K562 (cell line): ENCODE results near the gene MAP2K7. TPM values are rescaled to one million over a fixed set of nuclear protein-coding genes. Genes with fewer than 3 reads are reported as not detected.

Source experiments
- ATAC-seq: fragments of 200-7000 bp; cut with Tn5 transposase; 3 replicates; pipeline ENCODE4 v1.9.1; 2020; ENCODE audit warnings: moderate library complexity
- BruUV-seq: library from RNA; stranded (reverse); fragments of 400-500 nt; replicated peaks from 2 replicates; lab custom pipeline; 2021; lab: Mats Ljungman, UMichigan
- CTCF ChIA-PET: fragments of 300-600 bp; formaldehyde crosslinking; extraction: SDS; loops from one replicate; lab custom pipeline; 2021; ENCODE audit warnings: low intra/inter-chr PET ratio; lab: Yijun Ruan, JAX
- POLR2A ChIA-PET: fragments of 300-600, 350-650 bp; sonication (Branson Sonifier 250); formaldehyde crosslinking; extraction: SDS; loops from one replicate; lab custom pipeline; 2021; ENCODE audit warnings: antibody characterized with exemption, inconsistent platforms; lab: Yijun Ruan, JAX
- DNase-seq, 4 experiments: peaks; one replicate each; pipeline versions ENCODE4 v3.0.0 to v3.0.0-alpha.2; 2011 to 2018; ENCODE audit warnings: low spot score in 3 of 4, mixed read lengths in 3 of 4; ENCODE audit errors: extremely low read depth in 1 of 4
- FAIRE-seq: peaks from 2 replicates; lab custom pipeline; 2011; peaks lifted over from hg19 to GRCh38; lab: Jason Lieb, UNC
- H2AFZ ChIP-seq: 2 replicates; pipeline ENCODE4 v1.6.0; 2011; ENCODE audit warnings: low read depth, low read length, control low read depth, inconsistent platforms
- H3K27ac ChIP-seq: fragments of 200-600 bp; 3 replicates; pipeline ENCODE4 v1.8.0; 2011; ENCODE audit warnings: low read depth, mild to moderate bottlenecking, control low read depth, inconsistent platforms, low read length, moderate library complexity, mixed read lengths; ENCODE audit errors: extremely low read depth
- H3K27me3 ChIP-seq, 2 experiments: fragments of 300-600 bp in 1 of 2; 2 replicates in 1 of 2; 3 replicates in 1 of 2; pipeline versions ENCODE4 v1.6.0 to v1.8.0; 2011; ENCODE audit warnings: inconsistent platforms in 2 of 2, low read length in 2 of 2, mild to moderate bottlenecking in 1 of 2, mixed read lengths in 1 of 2, moderate library complexity in 1 of 2; ENCODE audit not compliant: control insufficient read depth in 2 of 2, insufficient read depth in 2 of 2
- H3K36me3 ChIP-seq: fragments of 300-600 bp; 3 replicates; pipeline ENCODE4 v1.8.0; 2011; ENCODE audit warnings: mild to moderate bottlenecking, low read length, inconsistent platforms; ENCODE audit not compliant: control insufficient read depth, insufficient read depth
- H3K4me1 ChIP-seq, 2 experiments: fragments of 200-600 bp in 1 of 2; replicated peaks in 1 of 2; 2 replicates in 1 of 2; 3 replicates in 1 of 2; pipeline versions ENCODE4 v1.5.1 to v1.8.0; 2011; ENCODE audit warnings: inconsistent platforms in 2 of 2, low read length in 2 of 2, mild to moderate bottlenecking in 1 of 2, mixed read lengths in 1 of 2, moderate library complexity in 1 of 2; ENCODE audit not compliant: control insufficient read depth in 2 of 2, insufficient read depth in 2 of 2
- H3K4me2 ChIP-seq: 2 replicates; pipeline ENCODE4 v1.6.1; 2011; ENCODE audit warnings: low read length, control low read depth, inconsistent platforms, mixed read lengths; ENCODE audit not compliant: insufficient read depth
- H3K4me3 ChIP-seq: fragments of 200-600 bp; sonication (generic), shearing (Covaris generic); 2 replicates; pipeline ENCODE4 v1.5.1; 2016; ENCODE audit warnings: control low read depth, inconsistent platforms
- H3K79me2 ChIP-seq: fragments of 200-600 bp; 3 replicates; pipeline ENCODE4 v1.8.0; 2011; ENCODE audit warnings: low read length, inconsistent platforms; ENCODE audit not compliant: control insufficient read depth, insufficient read depth
- H3K9ac ChIP-seq, 2 experiments: 2 replicates each; pipeline versions ENCODE4 v1.6.0 to v1.6.1; 2011; ENCODE audit warnings: low read depth in 2 of 2, low read length in 2 of 2, control low read depth in 1 of 2, inconsistent platforms in 1 of 2, mild to moderate bottlenecking in 1 of 2, mixed read lengths in 1 of 2; ENCODE audit not compliant: insufficient read depth in 1 of 2
- H3K9me1 ChIP-seq: one replicate; pipeline ENCODE4 v1.6.0; 2011; ENCODE audit warnings: inconsistent platforms, mild to moderate bottlenecking, low read length, moderate library complexity; ENCODE audit not compliant: control insufficient read depth, insufficient read depth
- H3K9me3 ChIP-seq: replicated peaks from 2 replicates; pipeline ENCODE4 v1.5.1; 2011; ENCODE audit warnings: low read depth, low read length, inconsistent platforms; ENCODE audit not compliant: control insufficient read depth, insufficient read depth
- H4K20me1 ChIP-seq: replicated peaks from 2 replicates; pipeline ENCODE4 v1.6.1; 2011; ENCODE audit warnings: low read length, inconsistent platforms, mixed read lengths; ENCODE audit not compliant: control insufficient read depth, insufficient read depth
- BACH1 ChIP-seq: fragments of 200-800 bp; sonication (Bioruptor generic); IDR thresholded peaks from 2 replicates; pipeline ENCODE4 v1.6.1; 2016; ENCODE audit warnings: missing genetic modification characterization, missing compliant biosample characterization
- FOXP1 ChIP-seq: sonication (generic); formaldehyde crosslinking; IDR thresholded peaks from 2 replicates; pipeline ENCODE4 v1.8.0; 2022; ENCODE audit warnings: mild to moderate bottlenecking, missing genetic modification reagents
- GTF2A2 ChIP-seq: IDR thresholded peaks from 2 replicates; pipeline ENCODE4 v1.6.1; 2016; ENCODE audit warnings: mild to moderate bottlenecking, missing genetic modification characterization, missing compliant biosample characterization
- HMGN3 ChIP-seq: IDR thresholded peaks from 2 replicates; pipeline ENCODE4 v1.6.1; 2011; ENCODE audit warnings: borderline replicate concordance, low read depth, mild to moderate bottlenecking, mixed read lengths, low read length; ENCODE audit not compliant: insufficient read length; ENCODE audit errors: extremely low read depth
- NR2F6 ChIP-seq: fragments of 450-650 bp; formaldehyde crosslinking; IDR thresholded peaks from 2 replicates; pipeline ENCODE4 v1.4.0; 2020; ENCODE audit warnings: mild to moderate bottlenecking
- POLR2A ChIP-seq: fragments of 450-650 bp; conservative IDR thresholded peaks from 2 replicates; pipeline ENCODE4 v1.6.1; 2016
- POLR2B ChIP-seq: fragments of 450-650 bp; IDR thresholded peaks from 2 replicates; pipeline ENCODE4 v1.6.1; 2018; ENCODE audit warnings: low read depth; ENCODE audit not compliant: partially characterized antibody
- POLR2G ChIP-seq: fragments of 200-400 bp; formaldehyde crosslinking; IDR thresholded peaks from 2 replicates; pipeline ENCODE4 v1.6.1; 2017; ENCODE audit warnings: low read depth, mild to moderate bottlenecking, antibody characterized with exemption, low read length, moderate library complexity
- RBFOX2 ChIP-seq: fragments of 200-400 bp; formaldehyde crosslinking; IDR thresholded peaks from 2 replicates; pipeline ENCODE4 v1.6.1; 2017; ENCODE audit warnings: low read depth, mild to moderate bottlenecking, low read length, moderate library complexity
- RBM22 ChIP-seq: fragments of 200-400 bp; formaldehyde crosslinking; IDR thresholded peaks from 2 replicates; pipeline ENCODE4 v1.6.1; 2018; ENCODE audit warnings: low read length, low read depth; ENCODE audit not compliant: poor library complexity, severe bottlenecking
- RREB1 ChIP-seq: fragments of 250-450 bp; sonication (Bioruptor Pico); IDR thresholded peaks from 2 replicates; pipeline ENCODE4 v1.4.0; 2020
- TCF15 ChIP-seq: fragments of 250-450 bp; sonication (Bioruptor Pico); IDR thresholded peaks from 2 replicates; pipeline ENCODE4 v1.8.0; 2022; ENCODE audit warnings: moderate library complexity, mild to moderate bottlenecking, inconsistent platforms
- WHSC1 ChIP-seq: IDR thresholded peaks from one replicate; pipeline ENCODE4 v1.6.1; 2012; ENCODE audit warnings: low read length, control low read depth, inconsistent platforms
- ZNF512 ChIP-seq: IDR thresholded peaks from 2 replicates; pipeline ENCODE4 v1.6.1; 2016; ENCODE audit warnings: missing genetic modification characterization, missing compliant biosample characterization
- WGBS: fragments of 100-300 bp; shearing (Covaris generic); methylation state at CpG from one replicate; pipeline ENCODE4 v1.1.6; 2016; ENCODE audit warnings: low coverage, mixed read lengths; ENCODE audit not compliant: insufficient coverage; ENCODE audit errors: missing lambda C conversion rate; 5-methylcytosine and 5-hydroxymethylcytosine counted together
- in situ Hi-C: fragments of 300-500 bp; cut with MboI; formaldehyde crosslinking; loops from 4 replicates; pipeline ENCODE4 v1.15.0; 2018; ENCODE audit warnings: inconsistent platforms, mixed read lengths
- intact Hi-C: fragments of 100-400 bp; cut with micrococcal nuclease; formaldehyde crosslinking; loops from 2 replicates; pipeline ENCODE4 v1.14.2; 2022
- polyA plus RNA-seq, 8 experiments: library from polyadenylated mRNA; depleted of rRNA in 4 of 8; stranded (reverse) in 5 of 8; unstranded in 3 of 8; fragments of >200 nt; fragmentation: Nextera tagmentation in 2 of 8; fragmentation: Illumina TruSeq in 1 of 8; extraction: Ambion mirVana in 2 of 8; extraction: Trizol in 1 of 8; gene quantifications; 2 replicates each; pipeline versions ENCODE4 v1.2.1 to v1.2.3, GENCODE V29; 2011 to 2014; ENCODE audit warnings: inconsistent platforms in 1 of 8, missing spikeins in 1 of 8
- total RNA-seq, 7 experiments: library from RNA; depleted of rRNA in 6 of 7; stranded (reverse); fragments of >200 nt in 6 of 7; fragmentation: Illumina TruSeq in 2 of 7; extraction: Trizol in 2 of 7; gene quantifications; 2 replicates each; pipeline versions ENCODE4 v1.2.1 to v1.2.3, GENCODE V29; 2011 to 2021; ENCODE audit warnings: low replicate concordance in 1 of 7

MAP2K7 gene
- total and polyA plus RNA-seq, 9 of the 15 experiments (the other 6 are each of a cell fraction or from before 2014, with no cell fraction given) = 0.51 to 45.8 (median 14.1) TPM

GRCh38 chr19:7912697-7913564 is 9.3 kb downstream of the MAP2K7 start:
- BruUV-seq = no TSS peak
- peaks cover 0 to 81% of the 10 kb centered on the region in 2 experiments; a peak in 3 of 5 replicates for H3K4me1 ChIP-seq
- H2AFZ ChIP-seq = no peak overlapping the region
- no peak overlapping the region for H3K4me3 ChIP-seq
- DNase-seq (no peak), ATAC-seq (no peak), FAIRE-seq (no peak)
- H3K4me2 ChIP-seq = no peak overlapping the region
- peaks cover 42% of the 10 kb centered on the region; the same call in 1 of the 3 replicates for H3K36me3 ChIP-seq
- no peaks in the 10 kb centered on the region for H3K27me3 ChIP-seq
- H3K9me1 ChIP-seq = no peaks in the 10 kb centered on the region
- in situ Hi-C loops = no loop called here
- POLR2A ChIA-PET = interaction anchor here (1.2 to 2.1 kb wide), 2 partner anchors 7 to 11 kb away, joined by 7 to 13 read pairs; partner anchors contain the start of gene SNAPC2
- H4K20me1 ChIP-seq = no peaks in the 10 kb centered on the region
- WGBS = 93% methylated on average over 27 of the region's 39 CpGs
- intact Hi-C loops = no loop called here
- TF ChIP-seq RBM22 = peak; percentile 8
- TF ChIP-seq WHSC1 = no peak
- TF ChIP-seq HMGN3 = no peak
- TF ChIP-seq FOXP1 (CRISPR knock-in tag) = no peak
- no peak for TF ChIP-seq RREB1 (CRISPR knock-in tag)
- peak; percentile 25 for TF ChIP-seq POLR2B
- peak; percentile 68 for TF ChIP-seq POLR2G
- peak; percentile 53 for TF ChIP-seq POLR2A
- no peak for TF ChIP-seq ZNF512 (tag)
- TF ChIP-seq GTF2A2 (tag) = no peak
- TF ChIP-seq RBFOX2 = peak; percentile 50
- no peak for TF ChIP-seq NR2F6
- no peak for TF ChIP-seq BACH1 (tag)
- TF ChIP-seq TCF15 (CRISPR knock-in tag) = no peak
- H3K27ac ChIP-seq = no peak overlapping the region
- no peak overlapping the region; a peak in 1 of 4 replicates for H3K9ac ChIP-seq
- CTCF ChIA-PET = no interaction called here
- H3K9me3 ChIP-seq = no peaks in the 10 kb centered on the region
- H3K79me2 ChIP-seq = peaks cover 8% of the 10 kb centered on the region
